Endometrium (tissue), 2 donors: ENCODE measurements around the gene STAM2.
"Not testable (repeated sequence)": the region's sequence is repeated elsewhere in the genome, so short reads cannot be mapped to it uniquely, and the experiment has no call there.

ENCODE experiments used
- FAIRE-seq: peaks from 2 replicates; lab custom pipeline; 2012; peaks lifted over from hg19 to GRCh38; lab: Jason Lieb, UNC
- donor health status: control.
- donor health status: control.

The STAM2 gene

GRCh38 chr2:152175368-152176112, at the start of gene STAM2:
STAM2 (minus strand) TSS chr2:152175763; CDS start chr2:152175642, 121 bp downstream.
- peak; percentile 78 for FAIRE-seq

GRCh38 chr2:152223977-152224376, 48.4 kb upstream of the STAM2 start:
- FAIRE-seq: peak; percentile 90

GRCh38 chr2:152222975-152223637, 47.5 kb upstream of the STAM2 start:
- FAIRE-seq: peak; percentile 89

GRCh38 chr2:152221839-152222238, 46.3 kb upstream of the STAM2 start:
- FAIRE-seq: no peak

DNA sequence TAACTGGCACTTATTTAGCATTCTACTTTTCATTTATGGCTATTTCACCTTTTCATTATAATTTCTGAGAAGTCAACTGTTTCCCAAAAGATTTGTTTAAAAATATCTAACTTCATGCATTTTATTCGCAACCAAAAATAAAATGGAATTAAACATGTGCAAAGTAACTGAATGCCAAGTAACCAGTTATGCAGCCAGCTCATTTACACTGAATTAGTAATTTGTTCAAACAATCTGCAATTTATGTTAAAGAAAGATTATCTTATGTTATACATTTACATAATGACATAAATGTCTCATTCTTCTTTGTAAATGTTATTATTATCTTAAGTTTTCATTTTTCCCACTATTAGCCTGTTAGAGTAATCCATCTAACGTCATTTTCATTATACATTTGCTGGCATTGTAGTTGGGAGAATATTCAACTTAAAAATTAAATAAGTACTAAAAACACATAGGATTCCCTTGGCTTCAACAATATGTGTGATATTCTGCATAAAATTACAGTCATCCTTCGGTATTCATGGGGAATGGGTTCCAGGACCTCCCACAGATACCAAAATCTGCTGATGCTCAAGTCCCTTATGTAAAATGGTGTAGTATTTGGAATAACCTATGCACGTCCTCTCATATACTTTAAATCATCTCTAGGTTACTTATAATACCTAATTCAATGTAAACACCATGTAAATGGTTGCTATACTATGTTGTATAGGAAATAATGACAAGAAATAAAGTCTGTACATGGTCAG, 43.7 kb upstream of the STAM2 start:
- no peak for FAIRE-seq

GRCh38 chr2:152201466-152201830, 25.9 kb upstream of the STAM2 start:
- FAIRE-seq: no peak

DNA sequence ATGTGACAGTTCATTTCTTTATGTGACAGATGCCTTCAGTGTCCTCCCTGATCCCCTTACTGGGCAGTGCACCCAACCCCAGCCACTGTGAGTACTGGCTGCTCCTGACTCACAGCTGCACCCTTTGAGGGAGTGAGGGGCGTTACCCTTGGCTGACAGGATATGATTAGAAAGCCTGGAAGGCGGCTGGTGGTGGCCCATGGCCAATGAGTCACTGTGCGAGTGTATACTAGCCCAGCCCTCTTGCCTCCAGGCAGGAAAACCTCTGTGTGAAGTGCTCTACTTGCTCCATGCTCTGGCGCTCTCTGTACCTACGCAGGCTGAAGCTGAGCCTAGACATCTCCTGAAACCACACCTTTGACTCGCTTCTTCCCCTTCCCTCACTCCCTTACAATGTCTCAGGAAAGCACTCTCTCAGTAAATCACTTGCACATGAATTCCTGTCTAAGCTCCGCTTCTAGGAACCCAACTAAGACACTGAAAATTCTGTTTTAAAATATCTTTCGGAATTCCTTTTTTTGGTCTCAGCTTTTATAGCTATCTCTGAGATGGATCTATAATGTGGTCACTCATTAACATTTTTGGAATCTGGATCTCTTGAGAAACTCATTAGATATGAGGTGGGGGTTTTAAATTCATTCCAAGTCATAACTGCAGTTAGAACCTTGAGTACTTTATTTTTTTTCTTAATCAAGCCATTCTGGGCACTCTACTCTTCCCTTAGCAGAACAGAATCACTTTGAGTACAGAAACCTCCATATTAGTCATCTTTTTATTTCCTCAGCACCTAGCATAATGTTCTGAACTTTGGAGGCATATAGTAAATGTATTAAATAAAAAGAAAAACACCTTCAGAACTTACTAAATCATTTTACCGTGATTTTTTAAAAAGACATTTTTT, 25.3 kb upstream of the STAM2 start:
- FAIRE-seq: no peak

- FAIRE-seq: no peak
Measured at GRCh38 chr2:152200101-152200500, 24.5 kb upstream of the STAM2 start.

DNA sequence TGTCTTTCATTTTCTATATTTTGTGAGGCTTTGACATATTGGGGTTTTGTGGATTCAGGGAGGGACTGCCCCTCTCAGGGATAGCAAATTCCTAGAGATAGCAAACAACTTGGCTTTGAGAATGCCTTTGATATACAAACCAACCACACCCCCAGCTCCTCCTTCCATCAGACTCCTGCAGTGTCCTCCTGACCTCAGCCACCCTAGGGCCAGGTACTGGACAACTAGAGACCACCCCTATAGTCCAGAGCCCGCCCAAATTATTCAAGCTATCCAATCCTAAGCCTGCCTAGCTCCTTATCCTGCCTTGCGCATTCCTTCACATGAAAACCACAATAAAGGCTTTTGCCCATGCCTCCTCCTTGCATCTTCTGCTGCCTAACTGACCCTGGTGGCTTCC, 22.9 kb upstream of the STAM2 start:
- no peak for FAIRE-seq

DNA sequence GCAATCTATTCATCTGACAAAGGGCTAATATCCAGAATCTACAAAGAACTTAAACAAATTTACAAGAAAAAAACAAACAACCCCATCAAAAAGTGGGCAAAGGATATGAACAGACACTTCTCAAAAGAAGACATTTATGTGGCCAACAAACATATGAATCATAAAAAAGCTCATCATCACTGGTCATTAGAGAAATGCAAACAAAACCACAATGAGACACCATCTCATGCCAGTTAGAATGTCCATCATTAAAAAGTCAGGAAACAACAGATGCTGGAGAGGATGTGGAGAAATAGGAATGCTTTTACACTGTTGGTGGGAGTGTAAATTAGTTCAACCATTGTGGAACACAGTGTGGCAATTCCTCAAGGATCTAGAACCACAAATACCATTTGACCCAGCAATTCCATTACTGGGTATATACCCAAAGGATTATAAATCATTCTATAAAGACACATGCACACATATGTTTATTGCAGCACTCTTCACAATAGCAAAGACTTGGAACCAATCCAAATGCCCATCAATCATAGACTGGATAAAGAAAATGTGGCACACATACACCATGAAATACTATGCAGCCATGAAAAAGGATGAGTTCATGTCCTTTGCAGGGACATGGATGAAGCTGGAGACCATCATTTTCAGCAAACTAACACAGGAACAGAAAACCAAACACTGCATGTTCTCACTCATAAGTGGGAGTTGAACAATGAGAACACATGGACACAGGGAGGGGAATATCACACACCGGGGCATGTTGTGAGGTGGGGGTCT, 22.1 kb upstream of the STAM2 start:
- not testable (repeated sequence) for FAIRE-seq

DNA sequence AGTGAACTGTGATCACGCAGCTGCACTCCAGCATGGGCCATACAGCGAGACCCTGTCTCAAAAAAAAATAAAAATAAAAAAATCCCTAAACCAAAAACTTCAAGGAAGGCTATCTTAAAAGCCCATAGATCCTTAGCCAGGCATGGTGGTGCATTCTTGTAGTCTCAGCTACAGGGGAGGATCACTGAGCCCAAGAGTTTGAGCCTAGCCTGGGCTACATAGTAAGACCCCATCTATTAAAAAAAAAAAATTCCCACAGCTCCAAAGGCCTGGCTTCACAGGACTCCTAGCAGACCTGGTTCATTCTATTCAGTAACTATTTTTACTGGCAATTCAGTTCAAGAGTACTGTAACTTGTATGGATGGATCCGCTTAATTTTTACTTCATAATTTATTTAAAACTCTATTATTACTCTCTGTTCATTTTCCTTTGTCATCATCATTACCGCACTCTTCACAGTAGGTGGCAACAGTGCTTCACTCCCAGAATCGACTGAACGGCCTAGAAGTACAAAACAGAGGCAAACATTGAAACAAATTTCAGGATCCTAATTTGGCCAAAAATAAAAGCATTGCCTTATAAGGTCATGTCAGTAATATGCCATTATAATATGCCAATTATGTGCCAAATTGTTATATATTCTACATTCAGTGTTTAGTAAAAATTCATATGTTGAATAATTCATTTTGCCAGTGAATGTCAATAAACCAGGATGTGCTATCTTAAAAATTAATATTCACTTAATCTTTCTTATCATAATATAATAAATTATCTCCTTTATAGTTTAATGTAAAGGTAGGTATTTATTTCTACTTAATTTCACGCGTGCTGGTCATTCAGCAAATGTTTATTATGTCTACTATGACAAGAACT, 14.3 kb upstream of the STAM2 start:
- peak; percentile 95 for FAIRE-seq

- FAIRE-seq: not testable (repeated sequence)
Measured at GRCh38 chr2:152186808-152187207, 11.2 kb upstream of the STAM2 start.

GRCh38 chr2:152186262-152186661, 10.7 kb upstream of the STAM2 start:
- no peak for FAIRE-seq

DNA sequence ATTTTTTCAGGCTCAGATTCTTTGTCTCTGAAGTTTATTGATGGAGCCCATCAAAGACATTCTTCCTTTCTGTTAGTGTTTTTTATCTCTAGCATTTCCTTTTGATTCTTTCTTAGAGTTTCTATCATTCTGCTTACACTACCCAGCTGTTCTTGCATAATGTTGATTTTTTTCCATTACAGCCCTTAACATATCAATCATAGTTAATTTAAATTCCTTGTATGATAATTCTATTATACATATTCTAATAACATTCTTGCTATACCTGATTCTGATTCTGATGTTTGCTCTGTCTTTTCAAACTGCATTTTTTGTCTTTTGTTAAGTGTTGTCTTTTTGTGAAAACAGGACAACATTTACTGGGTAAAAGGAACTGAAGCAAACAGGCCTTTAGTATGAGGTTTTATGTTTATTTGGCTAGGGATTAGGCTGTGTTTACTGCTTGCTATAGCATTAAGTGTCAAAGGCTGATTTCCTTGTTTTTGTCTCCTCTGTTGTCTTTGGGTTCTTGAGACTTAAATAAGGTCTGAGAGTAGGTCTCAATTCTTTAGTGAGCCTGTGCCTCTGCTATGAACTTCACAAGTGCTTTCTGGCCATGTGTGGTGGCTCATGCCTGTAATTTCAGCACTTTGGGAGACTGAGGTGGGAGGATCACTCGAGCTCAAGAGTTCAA, 8.0 kb upstream of the STAM2 start:
- FAIRE-seq: no peak

GRCh38 chr2:152177667-152178066, 2.1 kb upstream of the STAM2 start:
- not testable (repeated sequence) for FAIRE-seq

GRCh38 chr2:152176113-152176714, 651 bp upstream of the STAM2 start:
- no peak for FAIRE-seq

- FAIRE-seq: no peak
Measured at GRCh38 chr2:152175012-152175367, 573 bp downstream of the STAM2 start.

DNA sequence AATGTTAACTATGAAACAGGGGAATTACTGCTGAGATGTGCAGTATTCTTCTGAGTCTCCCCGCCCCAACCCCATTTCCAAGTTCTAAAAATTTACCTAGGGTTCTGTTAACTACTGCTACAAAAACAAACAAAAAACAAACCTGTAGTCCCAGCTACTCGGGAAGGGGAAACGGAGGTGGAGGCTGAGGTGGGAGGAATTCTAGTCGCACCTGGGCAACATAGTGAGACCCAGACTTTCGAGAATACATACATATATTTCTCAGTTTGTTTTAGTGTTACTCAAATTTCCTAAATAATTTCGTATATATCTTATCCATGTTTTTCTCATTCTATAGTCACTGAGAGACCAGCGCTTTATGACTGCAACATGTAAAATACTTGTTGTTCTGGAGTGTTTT, 989 bp downstream of the STAM2 start:
- no peak for FAIRE-seq

GRCh38 chr2:152173831-152174230, 1.7 kb downstream of the STAM2 start:
- no peak for FAIRE-seq
